Astrocyte of the cerebellum (primary cell): ENCODE measurements around the gene CPN1.

ENCODE experiments used
- DNase-seq: peaks from one replicate; pipeline ENCODE4 v3.0.0-alpha.2; 2011; ENCODE audit warnings: low read depth
- H3K4me3 ChIP-seq: 2 replicates; pipeline ENCODE4 v1.5.1; 2011; ENCODE audit warnings: mild to moderate bottlenecking, low read depth, low read length, moderate library complexity
- CTCF ChIP-seq: IDR thresholded peaks from 2 replicates; pipeline ENCODE4 v1.5.1; 2012; ENCODE audit warnings: low read length, low read depth, moderate library complexity, mild to moderate bottlenecking; ENCODE audit errors: missing control alignments
- in situ Hi-C: cut with HindIII; loops from 2 replicates; pipeline ENCODE4 v1.10.0; 2017; ENCODE audit warnings: low sequenced_read_pairs

The CPN1 gene

GRCh38 chr10:100006243-100006886 is 75.3 kb downstream of the CPN1 start:
- in situ Hi-C loops = no loop called here
- DNase-seq = peak; percentile 70

GRCh38 chr10:100004805-100005510 is 76.7 kb downstream of the CPN1 start:
- no peak overlapping the region for H3K4me3 ChIP-seq
- no peak for DNase-seq
- no peak for TF ChIP-seq CTCF
- in situ Hi-C loops = no loop called here

More at GRCh38 chr10:100006243-100006886, 75.3 kb downstream of the CPN1 start:
- H3K4me3 ChIP-seq = peak overlapping the region; percentile 20
- no peak for TF ChIP-seq CTCF

GRCh38 chr10:100000109-100000644 is 81.5 kb downstream of the CPN1 start:
- TF ChIP-seq CTCF = no peak
- H3K4me3 ChIP-seq = no peak overlapping the region
- in situ Hi-C loops = no loop called here
- no peak for DNase-seq

GRCh38 chr10:99999319-100000108 is 82.2 kb downstream of the CPN1 start:
- H3K4me3 ChIP-seq = no peak overlapping the region
- DNase-seq = no peak
- no peak for TF ChIP-seq CTCF
- in situ Hi-C loops = no loop called here

- TF ChIP-seq CTCF = no peak
- no peak for DNase-seq
- in situ Hi-C loops = no loop called here
- H3K4me3 ChIP-seq = no peak overlapping the region
Observed at GRCh38 chr10:99998889-99999288, 82.8 kb downstream of the CPN1 start.
